GM19023 (cell line): ENCODE data around the gene CA5B.
"Not testable (repeated sequence)": the region's sequence is repeated elsewhere in the genome, so short reads cannot be mapped to it uniquely, and the experiment has no call there.

ENCODE experiments used
- ATAC-seq: cut with Tn5 transposase; IDR thresholded peaks from one replicate; pipeline ENCODE4 v1.9.1; 2021; ENCODE audit warnings: mild to moderate bottlenecking, moderate library complexity; ENCODE audit not compliant: unreplicated experiment

CA5B gene

DNA sequence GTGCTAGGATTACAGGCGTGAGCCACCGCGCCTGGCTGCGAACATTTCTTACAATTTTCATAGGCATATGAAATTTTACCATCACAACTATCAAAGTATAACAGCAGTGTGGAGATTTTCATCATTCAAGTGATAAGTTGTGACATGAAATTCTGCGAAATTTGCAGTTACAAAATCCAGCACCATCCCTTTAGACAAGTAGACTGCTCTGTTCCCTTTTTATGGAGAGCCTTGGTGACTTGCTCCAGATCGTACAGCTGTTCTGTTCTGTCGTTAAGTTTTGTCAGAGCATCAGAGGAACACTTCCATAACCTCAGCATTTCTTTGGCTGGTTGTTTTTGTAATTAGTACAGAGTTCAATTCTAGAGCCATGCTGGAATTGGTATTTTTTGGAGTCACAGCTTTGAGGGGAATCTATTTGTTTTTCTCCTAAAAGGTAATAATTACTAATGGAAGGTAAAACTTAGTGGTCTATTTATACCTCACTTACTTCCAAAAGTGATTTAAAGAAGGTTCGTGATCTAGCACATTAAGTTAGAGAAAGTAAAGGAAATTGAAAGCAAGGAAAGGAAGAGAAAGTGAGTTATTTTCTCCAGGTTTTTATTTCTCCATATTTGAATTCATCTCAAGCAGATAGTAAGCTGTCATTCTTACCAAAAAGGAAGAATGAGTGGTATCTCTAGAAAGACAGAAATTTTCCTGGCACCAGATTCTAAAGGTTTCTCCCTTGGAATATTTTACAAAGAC, 74.3 kb downstream of the CA5B start:
- ATAC-seq = no peak

DNA sequence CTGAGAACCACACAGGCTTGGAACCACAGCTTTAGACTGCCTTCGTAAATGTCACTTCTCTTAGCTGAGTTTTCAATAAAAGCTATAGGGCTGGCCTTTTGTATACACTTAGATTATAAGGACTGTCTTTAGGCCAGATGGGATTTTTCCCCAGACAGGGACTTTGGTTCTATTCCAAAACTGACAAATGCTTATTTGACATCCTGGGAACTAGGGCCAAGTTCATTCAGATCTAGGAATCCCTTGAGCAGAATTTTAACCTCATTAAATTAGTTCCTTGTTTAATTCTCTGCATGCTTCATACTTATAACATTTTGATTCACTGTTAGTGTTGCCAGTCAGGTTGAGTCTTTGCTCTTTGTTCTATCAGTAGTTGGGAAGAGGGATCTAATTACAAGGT, 75.3 kb downstream of the CA5B start:
- ATAC-seq = no peak

DNA sequence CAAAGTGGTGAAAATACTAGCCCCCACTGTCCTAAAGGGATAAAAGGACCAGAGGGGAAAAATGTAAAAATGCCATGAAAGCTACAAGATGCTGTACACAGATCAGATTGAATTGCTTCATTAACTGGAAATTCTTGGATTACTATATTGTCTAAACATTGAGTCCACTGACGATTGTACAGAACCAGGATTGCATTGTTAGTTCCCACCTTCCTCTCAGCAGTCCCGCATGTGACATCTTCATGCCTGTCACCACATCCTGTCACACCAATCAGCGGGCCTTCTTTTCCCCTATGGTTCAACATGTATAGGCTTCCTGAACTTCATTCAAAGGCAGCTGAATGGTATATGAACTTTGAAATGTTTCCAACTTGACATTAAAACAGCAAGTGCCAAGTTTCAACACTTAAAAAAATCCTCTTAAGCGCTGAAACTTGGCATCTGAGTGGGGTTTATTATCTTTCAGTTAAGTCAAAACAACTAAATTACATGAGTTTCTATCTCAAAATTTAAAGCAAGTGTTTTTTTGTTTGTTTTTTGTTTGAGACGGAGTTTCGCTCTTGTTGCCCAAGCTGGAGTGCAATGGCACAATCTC, 76.8 kb downstream of the CA5B start:
- ATAC-seq = no peak

DNA sequence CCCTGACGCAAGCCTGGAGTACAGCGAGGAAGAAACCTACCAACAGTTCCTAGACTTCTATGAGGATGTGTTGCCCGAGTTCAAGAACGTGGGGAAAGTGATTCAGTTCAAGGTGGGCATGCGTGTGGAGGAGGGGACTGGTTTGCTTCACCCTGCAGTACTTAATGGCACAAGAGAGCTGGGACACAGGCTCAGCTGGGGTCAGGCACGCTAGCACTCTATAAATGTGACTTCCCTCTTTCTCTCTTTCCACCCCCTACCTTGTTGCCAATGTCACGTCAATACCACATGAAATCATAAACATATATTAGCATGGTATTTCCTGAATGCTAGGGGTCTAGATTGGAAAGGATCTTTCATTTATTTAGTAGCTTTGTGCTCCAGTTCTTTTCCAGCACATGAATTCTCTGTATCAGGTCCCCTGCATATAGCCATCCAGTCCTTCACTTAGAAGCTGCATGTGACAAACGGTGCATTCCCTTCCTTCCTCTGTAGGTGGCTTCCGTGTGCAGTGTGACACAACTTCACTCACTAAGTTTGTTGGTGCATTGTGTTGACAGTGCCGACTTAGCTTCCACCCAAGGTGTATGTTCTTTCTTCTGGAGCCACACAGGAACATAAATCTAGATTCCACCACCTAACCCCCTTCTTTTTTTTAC, 77.8 kb downstream of the CA5B start:
- ATAC-seq = peak; percentile 80

DNA sequence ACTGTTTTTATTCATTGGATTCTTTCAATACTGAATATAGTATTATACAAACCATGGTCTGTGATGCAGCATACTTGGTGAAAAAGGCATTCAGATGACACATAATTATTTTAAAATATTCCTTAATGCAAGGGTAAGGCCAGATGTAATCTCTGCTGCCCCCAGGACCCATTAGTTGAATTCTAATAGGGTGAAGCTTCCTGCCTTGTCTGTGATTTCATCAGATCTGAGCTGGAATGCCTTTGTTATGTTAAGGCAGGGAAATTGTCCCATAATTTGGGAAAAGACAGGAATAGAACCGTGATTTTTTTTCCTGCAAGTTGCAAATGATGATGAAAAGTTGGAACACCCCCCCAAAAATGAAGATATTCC, 78.4 kb downstream of the CA5B start:
- ATAC-seq = peak; percentile 14

DNA sequence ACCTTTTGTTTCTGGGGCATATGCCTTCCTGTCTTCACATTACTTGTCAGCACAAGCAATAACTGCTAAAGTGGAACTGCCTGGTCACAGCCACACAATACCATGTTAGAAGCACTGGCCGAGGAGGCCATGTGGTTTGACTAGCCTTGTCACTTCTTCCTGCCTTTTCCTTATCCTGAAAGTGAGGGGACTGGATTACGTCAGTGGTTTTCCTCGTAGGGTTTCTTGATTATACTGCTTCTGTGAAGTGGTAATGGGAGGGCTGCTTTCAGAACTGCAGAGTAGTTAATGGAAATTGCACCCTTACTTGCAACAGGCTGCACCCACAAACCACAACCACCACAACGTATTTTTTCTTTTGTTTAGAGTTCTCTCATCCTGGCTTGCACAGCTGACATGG, 78.8 kb downstream of the CA5B start:
- ATAC-seq = no peak

DNA sequence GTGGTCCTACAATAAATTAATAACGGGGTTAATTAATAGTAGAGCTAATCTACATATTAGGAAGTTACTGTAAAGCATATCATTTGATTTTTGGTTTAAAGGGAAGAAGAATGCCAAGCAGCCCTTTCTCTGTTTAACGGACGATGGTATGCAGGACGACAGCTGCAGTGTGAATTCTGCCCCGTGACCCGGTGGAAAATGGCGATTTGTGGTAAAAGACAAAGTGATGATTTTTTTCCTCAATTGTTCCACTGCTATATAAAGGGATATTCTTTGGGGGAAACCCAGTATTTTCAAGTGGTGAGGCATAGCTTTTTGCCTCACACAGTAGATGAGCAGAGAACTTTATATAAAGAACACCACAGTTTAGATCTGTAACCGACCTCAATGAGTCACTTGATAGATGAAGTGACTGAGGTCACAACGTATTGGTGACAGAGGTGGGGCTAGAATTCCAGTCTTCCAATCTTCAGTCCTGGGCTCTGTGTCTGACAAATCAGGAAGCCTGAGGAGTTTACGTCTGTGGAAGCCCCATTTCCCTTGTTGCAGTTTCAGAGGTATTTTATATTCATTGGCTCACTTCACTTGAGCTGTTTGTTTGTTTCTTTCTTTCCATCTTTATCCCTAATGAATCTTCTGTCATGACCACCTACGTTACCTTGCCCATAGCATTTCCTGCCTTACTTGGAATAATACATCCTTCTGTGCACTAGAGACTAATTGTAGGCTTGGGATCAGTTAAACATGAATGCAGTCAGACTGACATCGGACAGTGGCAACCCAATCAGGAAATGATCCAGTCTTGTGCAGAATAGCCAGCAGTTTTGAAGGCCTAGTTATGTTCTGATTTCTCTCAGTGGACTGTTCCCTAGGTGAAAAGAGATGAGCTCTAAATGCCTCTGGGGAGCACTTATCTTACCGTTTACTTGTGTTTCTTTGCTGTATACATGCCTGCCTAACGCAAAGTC, 82.3 kb downstream of the CA5B start:
- no peak for ATAC-seq

DNA sequence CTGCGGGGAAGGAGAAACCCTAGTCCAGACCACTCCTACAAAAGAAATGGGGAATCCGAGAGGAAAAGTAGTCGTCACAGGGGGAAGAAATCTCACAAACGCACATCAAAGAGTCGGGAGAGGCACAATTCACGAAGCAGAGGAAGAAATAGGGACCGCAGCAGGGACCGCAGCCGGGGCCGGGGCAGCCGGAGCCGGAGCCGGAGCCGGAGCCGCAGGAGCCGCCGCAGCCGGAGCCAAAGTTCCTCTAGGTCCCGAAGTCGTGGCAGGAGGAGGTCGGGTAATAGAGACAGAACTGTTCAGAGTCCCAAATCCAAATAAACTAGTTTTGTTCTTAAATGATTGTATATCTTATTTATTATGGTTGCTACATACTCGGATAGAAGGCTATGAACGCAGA, 84.9 kb downstream of the CA5B start:
- ATAC-seq = no peak

DNA sequence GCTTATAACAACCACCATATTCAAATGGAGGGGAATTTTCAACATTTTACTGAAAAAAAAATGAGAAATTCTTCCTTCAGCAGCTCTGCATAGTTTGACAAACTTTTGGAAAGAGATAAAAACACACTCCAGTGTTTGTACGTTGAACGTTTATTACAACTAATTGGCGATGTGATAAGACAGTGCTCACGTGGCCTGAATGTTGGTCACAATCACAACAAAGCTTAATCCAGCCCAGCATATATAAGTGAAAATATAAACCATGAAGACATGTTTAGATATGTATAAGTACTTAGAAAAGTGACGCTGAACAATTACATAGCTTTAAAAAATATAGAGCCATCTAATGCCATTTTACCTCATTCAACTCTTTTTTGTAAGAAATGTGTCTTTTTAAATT, 87.9 kb downstream of the CA5B start:
- ATAC-seq = no peak

DNA sequence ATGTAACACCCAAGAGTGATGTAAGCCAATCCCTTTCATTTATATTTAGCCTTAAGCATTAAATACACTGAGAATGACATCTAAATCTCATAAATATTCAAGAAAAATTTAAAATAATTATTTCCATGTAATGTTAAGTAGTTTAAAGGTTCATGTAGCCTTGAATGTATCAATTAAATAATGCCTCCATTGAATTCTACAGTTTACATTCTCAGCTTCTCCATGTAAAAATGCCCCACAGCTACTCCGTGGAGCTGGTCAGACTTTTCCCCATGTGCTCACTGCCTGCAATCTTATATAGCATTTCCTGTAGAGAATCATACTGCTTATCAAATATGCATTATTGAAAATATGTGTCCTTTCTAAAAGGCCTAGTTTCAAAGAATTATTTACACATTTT, 91.1 kb downstream of the CA5B start:
- no peak for ATAC-seq

DNA sequence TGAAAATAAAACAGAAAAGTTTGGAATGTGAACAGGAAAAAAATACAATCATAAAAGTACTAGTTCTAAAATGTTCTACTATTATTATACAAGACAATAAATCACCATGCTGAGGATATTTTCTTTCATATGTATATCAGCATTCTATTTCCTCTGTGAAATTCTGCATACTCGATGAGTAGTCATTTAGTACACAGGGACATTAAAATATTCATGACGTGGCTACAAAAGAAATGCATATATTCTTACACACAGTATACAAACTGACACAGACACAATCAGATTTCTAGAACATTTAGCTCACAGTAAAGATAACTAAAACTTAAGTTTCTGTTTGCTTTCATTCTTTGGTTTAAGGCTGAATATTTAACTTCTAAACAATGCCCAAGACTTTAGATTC, 93.3 kb downstream of the CA5B start:
- not testable (repeated sequence) for ATAC-seq

DNA sequence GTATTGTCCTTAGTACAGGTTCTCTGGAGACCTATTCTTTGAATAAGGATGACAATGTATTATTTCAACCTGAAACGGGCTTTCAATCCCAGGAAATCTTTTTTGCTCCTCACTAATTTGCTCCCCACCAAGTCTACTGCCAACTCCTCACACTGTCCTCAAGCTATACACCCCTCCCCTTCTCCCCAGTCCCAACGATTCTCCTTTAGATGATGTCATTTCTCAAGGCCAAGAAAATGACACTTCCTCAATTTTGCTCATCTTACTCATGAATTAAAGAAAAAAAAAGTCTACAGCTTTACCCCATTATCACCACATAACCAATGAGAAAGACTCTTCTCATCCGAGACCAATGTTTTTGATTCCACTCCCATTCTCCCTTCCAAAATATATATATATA, 96.0 kb downstream of the CA5B start:
- no peak for ATAC-seq

DNA sequence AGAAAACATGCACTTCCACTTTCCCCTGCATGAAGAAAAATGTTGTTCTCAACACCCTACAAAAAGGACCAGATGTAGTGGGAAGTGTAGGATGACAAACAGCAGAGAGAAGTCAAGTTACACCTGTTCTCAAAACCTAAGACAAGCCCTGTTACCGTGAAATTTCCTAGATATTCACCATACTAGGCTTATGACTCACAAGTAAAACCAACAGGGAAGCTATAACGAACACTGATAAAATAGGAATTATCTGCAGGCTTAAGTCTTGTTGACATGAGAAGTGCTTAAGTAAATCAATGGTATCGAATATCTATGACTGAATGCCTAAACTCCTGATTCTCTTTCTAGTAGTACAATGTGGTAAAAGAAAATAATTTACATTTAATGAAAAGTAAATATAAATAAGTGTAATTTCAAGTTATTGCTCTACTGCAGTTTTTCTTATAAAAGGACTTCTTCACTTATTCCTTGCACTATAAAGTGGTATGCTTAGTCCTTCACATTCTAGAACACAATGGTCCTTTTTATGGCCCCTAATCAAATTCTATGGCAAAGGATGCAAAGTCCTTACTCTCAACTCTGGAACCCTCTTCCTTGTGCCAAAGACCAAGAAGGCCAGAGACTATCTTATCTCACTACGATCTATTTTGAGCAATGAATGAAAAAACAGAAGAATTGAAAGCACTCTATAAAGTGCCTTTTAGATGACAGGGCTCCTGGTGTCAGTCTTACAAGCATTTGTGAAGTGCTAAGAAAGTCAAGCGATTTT, 96.9 kb downstream of the CA5B start:
- no peak for ATAC-seq
